ENCODE data around the gene CHIC1.
"Not testable (repeated sequence)": the region's sequence is repeated elsewhere in the genome, so short reads cannot be mapped to it uniquely, and the experiment has no call there.

Gene CHIC1

GRCh38 chrX:73615022-73615421 lies 52.0 kb downstream of the CHIC1 start:
- FAIRE-seq (no peak), DNase-seq (ENCODE audit: insufficient read length) (no peak)
- TF ChIP-seq POLR2AphosphoS5 (IDR thresholded peaks at IDR 0.05; ENCODE audit: low read depth, low read length) = no peak
- TF ChIP-seq POLR2A (IDR thresholded peaks at IDR 0.05; ENCODE audit: low read depth, low read length) = no peak
- TF ChIP-seq TAF1 (IDR thresholded peaks at IDR 0.05; ENCODE audit: borderline replicate concordance, low read depth, low read length) = no peak

- not testable (repeated sequence) for FAIRE-seq; DNase-seq (ENCODE audit: insufficient read length)
Observed at GRCh38 chrX:73641669-73642068, 78.7 kb downstream of the CHIC1 start.

GRCh38 chrX:73647212-73647611 lies 84.2 kb downstream of the CHIC1 start:
- no peak for DNase-seq (ENCODE audit: insufficient read length)
- TF ChIP-seq POLR2AphosphoS5 (IDR thresholded peaks at IDR 0.05; ENCODE audit: low read depth, low read length) = no peak
- no peak for TF ChIP-seq POLR2A (IDR thresholded peaks at IDR 0.05; ENCODE audit: low read depth, low read length)
- TF ChIP-seq TAF1 (IDR thresholded peaks at IDR 0.05; ENCODE audit: borderline replicate concordance, low read depth, low read length) = no peak
- FAIRE-seq = no peak

GRCh38 chrX:73647632-73648322 lies 84.8 kb downstream of the CHIC1 start:
- no peak for FAIRE-seq

GRCh38 chrX:73661322-73661721 lies 98.3 kb downstream of the CHIC1 start:
- FAIRE-seq = not testable (repeated sequence)

More at GRCh38 chrX:73647632-73648322, 84.8 kb downstream of the CHIC1 start:
- TF ChIP-seq TAF1 (IDR thresholded peaks at IDR 0.05; ENCODE audit: borderline replicate concordance, low read depth, low read length) (no peak), POLR2A (IDR thresholded peaks at IDR 0.05; ENCODE audit: low read depth, low read length) (no peak), POLR2AphosphoS5 (IDR thresholded peaks at IDR 0.05; ENCODE audit: low read depth, low read length) (no peak)
- no peak for DNase-seq (ENCODE audit: insufficient read length)

GRCh38 chrX:73668779-73669178 lies 105.8 kb downstream of the CHIC1 start:
- FAIRE-seq (no peak), DNase-seq (ENCODE audit: insufficient read length) (no peak)
- TF ChIP-seq TAF1 (IDR thresholded peaks at IDR 0.05; ENCODE audit: borderline replicate concordance, low read depth, low read length) (no peak), POLR2A (IDR thresholded peaks at IDR 0.05; ENCODE audit: low read depth, low read length) (no peak), POLR2AphosphoS5 (IDR thresholded peaks at IDR 0.05; ENCODE audit: low read depth, low read length) (no peak)

More at GRCh38 chrX:73661322-73661721, 98.3 kb downstream of the CHIC1 start:
- not testable (repeated sequence) for DNase-seq (ENCODE audit: insufficient read length)

GRCh38 chrX:73681408-73681807 lies 118.4 kb downstream of the CHIC1 start:
- FAIRE-seq (peak; percentile 21), DNase-seq (ENCODE audit: insufficient read length) (no peak)

GRCh38 chrX:73683236-73683859 lies 120.4 kb downstream of the CHIC1 start:
- no peak for TF ChIP-seq POLR2AphosphoS5 (IDR thresholded peaks at IDR 0.05; ENCODE audit: low read depth, low read length)
- DNase-seq (ENCODE audit: insufficient read length) (no peak), FAIRE-seq (no peak)

More at GRCh38 chrX:73681408-73681807, 118.4 kb downstream of the CHIC1 start:
- no peak for TF ChIP-seq POLR2AphosphoS5 (IDR thresholded peaks at IDR 0.05; ENCODE audit: low read depth, low read length)
- no peak for TF ChIP-seq TAF1 (IDR thresholded peaks at IDR 0.05; ENCODE audit: borderline replicate concordance, low read depth, low read length)
- no peak for TF ChIP-seq POLR2A (IDR thresholded peaks at IDR 0.05; ENCODE audit: low read depth, low read length)

- FAIRE-seq; DNase-seq (ENCODE audit: insufficient read length): not testable (repeated sequence)
Observed at GRCh38 chrX:73707014-73707413, 144.0 kb downstream of the CHIC1 start.

GRCh38 chrX:73728602-73729001 lies 165.6 kb downstream of the CHIC1 start:
- no peak for DNase-seq (ENCODE audit: insufficient read length)
- no peak for FAIRE-seq
- no peak for TF ChIP-seq POLR2AphosphoS5 (IDR thresholded peaks at IDR 0.05; ENCODE audit: low read depth, low read length)
- no peak for TF ChIP-seq POLR2A (IDR thresholded peaks at IDR 0.05; ENCODE audit: low read depth, low read length)
- TF ChIP-seq TAF1 (IDR thresholded peaks at IDR 0.05; ENCODE audit: borderline replicate concordance, low read depth, low read length) = no peak

Data from GM12892 (cell line).